ENCODE data around the gene KMT2D.

GRCh38 chr12:49055092-49055491 is 5.5 kb downstream of the KMT2D start:
- TF ChIP-seq CTCF (IDR thresholded peaks at IDR 0.05; ENCODE audit: borderline replicate concordance, extremely low read depth, low read length, poor library complexity, severe bottlenecking) (no peak), EZH2 (IDR thresholded peaks at IDR 0.05; ENCODE audit: borderline replicate concordance, low read depth, low read length, severe bottlenecking) (no peak)

All from DND-41 (cell line).